ENCODE measurements around the gene ACIN1. TPM values are rescaled to one million over a fixed set of nuclear protein-coding genes. Genes with fewer than 3 reads are reported as not detected.

Gene ACIN1
- total and polyA plus RNA-seq, 10 of the 15 experiments (the other 5 are each of a cell fraction or from before 2014, with no cell fraction given): 4.3 to 148 (median 93.4) TPM

DNA sequence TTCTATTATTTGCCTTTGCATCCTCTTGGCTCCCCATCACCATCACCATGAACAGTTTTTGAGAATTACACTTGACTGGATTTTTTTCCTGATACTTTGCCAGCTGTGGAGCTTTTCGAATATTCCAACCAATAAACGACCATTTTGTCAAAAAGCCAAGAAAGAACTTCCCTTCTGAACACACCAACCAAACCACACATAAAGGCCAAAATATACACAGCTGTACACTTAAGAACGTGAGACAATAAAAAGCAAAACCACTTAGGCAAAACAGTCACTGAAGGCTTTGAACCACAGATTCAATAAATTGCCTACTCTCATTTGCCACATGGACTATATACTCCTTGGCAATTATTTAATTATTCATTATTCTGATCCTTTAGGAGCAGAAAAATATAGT, 86.1 kb downstream of the ACIN1 start:
- peaks cover 21% of the 10 kb centered on the region for H3K4me1 ChIP-seq (ENCODE audit: control insufficient read depth, insufficient read depth, low read length)
- CTCF ChIA-PET: interaction anchor here (0.6 to 4.1 kb wide), 8 partner anchors 14 to 79 kb away, joined by 3 to 108 read pairs (median 12); partner anchors contain the start of genes CDH24 and PRMT5
- H4K20me1 ChIP-seq (ENCODE audit: control insufficient read depth, insufficient read depth): no peaks in the 10 kb centered on the region
- POLR2A ChIA-PET: interaction anchor here (0.5 to 3.2 kb wide), 5 partner anchors 17 to 49 kb away, joined by 3 to 15 read pairs (median 6); no protein-coding TSS in a partner anchor
- peak overlapping the region; percentile 41 for H2AFZ ChIP-seq (ENCODE audit: control insufficient read depth, low read depth, low read length)
- SMC1A ChIA-PET (ENCODE audit: uncharacterized antibody, unreplicated experiment): interaction anchor here (0.6 to 3.8 kb wide), 11 partner anchors 13 to 215 kb away, joined by 3 to 67 read pairs (median 5); partner anchors contain the start of genes ACIN1, C14orf119, CDH24 and PRMT5
- ATAC-seq (no peak), FAIRE-seq (peak; percentile 41), DNase-seq (ENCODE audit: low read depth, low spot score) (no peak)
- intact Hi-C loops (cut with micrococcal nuclease; ENCODE audit: unreplicated experiment): no loop called here
- RAD21 ChIA-PET (ENCODE audit: unreplicated experiment): interaction anchor here (0.8 to 3.0 kb wide), 6 partner anchors 14 to 90 kb away, joined by 3 to 10 read pairs (median 3); partner anchors contain the start of gene RBM23
- peak overlapping the region; percentile 82 for H3K27ac ChIP-seq (ENCODE audit: control insufficient read depth, insufficient read depth)
- H3K27me3 ChIP-seq (replicated peaks in 1 of 2; ENCODE audit: control insufficient read depth in 2 of 2, insufficient read depth in 2 of 2, low read length in 1 of 2): no peaks in the 10 kb centered on the region
- peak overlapping the region; percentile 84; the same call in 1 of the 2 replicates for H3K9ac ChIP-seq (ENCODE audit: control insufficient read depth, insufficient read depth, low read length)
- H3K79me2 ChIP-seq (ENCODE audit: control insufficient read depth, insufficient read depth, low read length): peaks cover 9% of the 10 kb centered on the region
- peak overlapping the region; percentile 98 for H3K4me2 ChIP-seq (ENCODE audit: control insufficient read depth, insufficient read depth)
- WGBS (ENCODE audit: insufficient coverage, insufficient replicate concordance, low lambda C conversion rate, missing lambda C conversion rate): 0% methylated on average over 3 of the region's 3 CpGs
- in situ Hi-C loops (cut with MboI): no loop called here
- no TSS peak for BruUV-seq (replicated peaks)
- H3K4me3 ChIP-seq: peak overlapping the region; percentile 76
- no peaks in the 10 kb centered on the region for H3K9me3 ChIP-seq (replicated peaks; ENCODE audit: control insufficient read depth, insufficient read depth, low read length)
- H3K36me3 ChIP-seq (ENCODE audit: control insufficient read depth in 2 of 2, insufficient read depth in 2 of 2, low read length in 1 of 2): no peaks in the 10 kb centered on the region
- TF ChIP-seq ESRRA (IDR thresholded peaks at IDR 0.05; ENCODE audit: low read length) (no peak), RUNX3 (IDR thresholded peaks at IDR 0.05; ENCODE audit: low read length) (peak; percentile 64), IRF3 (IDR thresholded peaks at IDR 0.05) (no peak), RBBP5 (conservative IDR thresholded peaks at IDR 0.05) (no peak), YBX1 (IDR thresholded peaks at IDR 0.05) (no peak), ZZZ3 (IDR thresholded peaks at IDR 0.05; ENCODE audit: control insufficient read depth, insufficient read length, low read depth) (no peak), NKRF (conservative IDR thresholded peaks at IDR 0.05) (no peak), TCF3 (IDR thresholded peaks at IDR 0.05; ENCODE audit: borderline replicate concordance, insufficient read depth, low read depth, low read length) (no peak)
- TF ChIP-seq, protein P1, sequence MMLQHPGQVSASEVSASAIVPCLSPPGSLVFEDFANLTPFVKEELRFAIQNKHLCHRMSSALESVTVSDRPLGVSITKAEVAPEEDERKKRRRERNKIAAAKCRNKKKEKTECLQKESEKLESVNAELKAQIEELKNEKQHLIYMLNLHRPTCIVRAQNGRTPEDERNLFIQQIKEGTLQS (IDR thresholded peaks at IDR 0.05; ENCODE audit: borderline replicate concordance, extremely low read depth, low read depth, low read length): no peak
- TF ChIP-seq, protein P2, sequence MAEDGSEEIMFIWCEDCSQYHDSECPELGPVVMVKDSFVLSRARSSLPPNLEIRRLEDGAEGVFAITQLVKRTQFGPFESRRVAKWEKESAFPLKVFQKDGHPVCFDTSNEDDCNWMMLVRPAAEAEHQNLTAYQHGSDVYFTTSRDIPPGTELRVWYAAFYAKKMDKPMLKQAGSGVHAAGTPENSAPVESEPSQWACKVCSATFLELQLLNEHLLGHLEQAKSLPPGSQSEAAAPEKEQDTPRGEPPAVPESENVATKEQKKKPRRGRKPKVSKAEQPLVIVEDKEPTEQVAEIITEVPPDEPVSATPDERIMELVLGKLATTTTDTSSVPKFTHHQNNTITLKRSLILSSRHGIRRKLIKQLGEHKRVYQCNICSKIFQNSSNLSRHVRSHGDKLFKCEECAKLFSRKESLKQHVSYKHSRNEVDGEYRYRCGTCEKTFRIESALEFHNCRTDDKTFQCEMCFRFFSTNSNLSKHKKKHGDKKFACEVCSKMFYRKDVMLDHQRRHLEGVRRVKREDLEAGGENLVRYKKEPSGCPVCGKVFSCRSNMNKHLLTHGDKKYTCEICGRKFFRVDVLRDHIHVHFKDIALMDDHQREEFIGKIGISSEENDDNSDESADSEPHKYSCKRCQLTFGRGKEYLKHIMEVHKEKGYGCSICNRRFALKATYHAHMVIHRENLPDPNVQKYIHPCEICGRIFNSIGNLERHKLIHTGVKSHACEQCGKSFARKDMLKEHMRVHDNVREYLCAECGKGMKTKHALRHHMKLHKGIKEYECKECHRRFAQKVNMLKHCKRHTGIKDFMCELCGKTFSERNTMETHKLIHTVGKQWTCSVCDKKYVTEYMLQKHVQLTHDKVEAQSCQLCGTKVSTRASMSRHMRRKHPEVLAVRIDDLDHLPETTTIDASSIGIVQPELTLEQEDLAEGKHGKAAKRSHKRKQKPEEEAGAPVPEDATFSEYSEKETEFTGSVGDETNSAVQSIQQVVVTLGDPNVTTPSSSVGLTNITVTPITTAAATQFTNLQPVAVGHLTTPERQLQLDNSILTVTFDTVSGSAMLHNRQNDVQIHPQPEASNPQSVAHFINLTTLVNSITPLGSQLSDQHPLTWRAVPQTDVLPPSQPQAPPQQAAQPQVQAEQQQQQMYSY (CRISPR knock-in tag; IDR thresholded peaks at IDR 0.05): no peak
- TF ChIP-seq, protein P3, sequence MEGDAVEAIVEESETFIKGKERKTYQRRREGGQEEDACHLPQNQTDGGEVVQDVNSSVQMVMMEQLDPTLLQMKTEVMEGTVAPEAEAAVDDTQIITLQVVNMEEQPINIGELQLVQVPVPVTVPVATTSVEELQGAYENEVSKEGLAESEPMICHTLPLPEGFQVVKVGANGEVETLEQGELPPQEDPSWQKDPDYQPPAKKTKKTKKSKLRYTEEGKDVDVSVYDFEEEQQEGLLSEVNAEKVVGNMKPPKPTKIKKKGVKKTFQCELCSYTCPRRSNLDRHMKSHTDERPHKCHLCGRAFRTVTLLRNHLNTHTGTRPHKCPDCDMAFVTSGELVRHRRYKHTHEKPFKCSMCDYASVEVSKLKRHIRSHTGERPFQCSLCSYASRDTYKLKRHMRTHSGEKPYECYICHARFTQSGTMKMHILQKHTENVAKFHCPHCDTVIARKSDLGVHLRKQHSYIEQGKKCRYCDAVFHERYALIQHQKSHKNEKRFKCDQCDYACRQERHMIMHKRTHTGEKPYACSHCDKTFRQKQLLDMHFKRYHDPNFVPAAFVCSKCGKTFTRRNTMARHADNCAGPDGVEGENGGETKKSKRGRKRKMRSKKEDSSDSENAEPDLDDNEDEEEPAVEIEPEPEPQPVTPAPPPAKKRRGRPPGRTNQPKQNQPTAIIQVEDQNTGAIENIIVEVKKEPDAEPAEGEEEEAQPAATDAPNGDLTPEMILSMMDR (IDR thresholded peaks at IDR 0.05 in 2 of 3, conservative IDR thresholded peaks at IDR 0.05 in 1 of 3; ENCODE audit: control insufficient read depth in 2 of 3, extremely low read depth in 1 of 3, insufficient read depth in 1 of 3, low read depth in 3 of 3, low read length in 3 of 3): no peak

All from GM12878 (cell line).